Parathyroid adenoma (tissue), 2 donors: ENCODE data around the gene LDB1.

Source experiments
- H2AFZ ChIP-seq: fragments of 300-600 bp; sonication (generic); one replicate; pipeline ENCODE4 v1.7.0; 2017; ENCODE audit warnings: antibody characterized with exemption, mild to moderate bottlenecking
- H3K27ac ChIP-seq: fragments of 300-600 bp; sonication (generic); one replicate; pipeline ENCODE4 v1.7.0; 2017
- H3K27me3 ChIP-seq: fragments of 300-600 bp; sonication (generic); one replicate; pipeline ENCODE4 v1.7.0; 2017; ENCODE audit warnings: low read length; ENCODE audit not compliant: control insufficient read depth, insufficient read depth
- H3K36me3 ChIP-seq: fragments of 300-600 bp; sonication (generic); one replicate; pipeline ENCODE4 v1.7.0; 2017; ENCODE audit warnings: low read length; ENCODE audit not compliant: control insufficient read depth, insufficient read depth
- H3K4me1 ChIP-seq: fragments of 300-600 bp; sonication (generic); one replicate; pipeline ENCODE4 v1.7.0; 2017; ENCODE audit warnings: control low read depth
- H3K4me2 ChIP-seq: fragments of 300-600 bp; sonication (generic); one replicate; pipeline ENCODE4 v1.7.0; 2017; ENCODE audit warnings: low read length
- H3K4me3 ChIP-seq: fragments of 300-600 bp; sonication (generic); one replicate; pipeline ENCODE4 v1.7.0; 2017; ENCODE audit warnings: low read depth, low read length
- H3K79me2 ChIP-seq: fragments of 300-600 bp; sonication (generic); one replicate; pipeline ENCODE4 v1.7.0; 2017; ENCODE audit warnings: control low read depth
- H3K9ac ChIP-seq: fragments of 300-600 bp; sonication (generic); one replicate; pipeline ENCODE4 v1.7.0; 2017; ENCODE audit warnings: mild to moderate bottlenecking
- H3K9me3 ChIP-seq: fragments of 300-600 bp; sonication (generic); one replicate; pipeline ENCODE4 v1.7.0; 2017; ENCODE audit warnings: low read length; ENCODE audit not compliant: control insufficient read depth
- CTCF ChIP-seq: fragments of 300-600 bp; sonication (generic); IDR thresholded peaks from one replicate; pipeline ENCODE4 v1.7.0; 2017; ENCODE audit warnings: antibody characterized with exemption, mild to moderate bottlenecking
- donor health status: primary hyperparathyroidism.

The LDB1 gene

GRCh38 chr10:102059987-102060386, 60.2 kb downstream of the LDB1 start:
- TF ChIP-seq CTCF: no peak
- no peaks in the 10 kb centered on the region for H3K36me3 ChIP-seq

More at GRCh38 chr10:102059987-102060386, 60.2 kb downstream of the LDB1 start:
- Histone ChIP-seq H2AFZ (no peak overlapping the region), H3K27ac (no peak overlapping the region), H3K9ac (no peak overlapping the region), H3K79me2 (peaks cover under 1% of the 10 kb centered on the region), H3K27me3 (no peaks in the 10 kb centered on the region), H3K4me2 (no peak overlapping the region), H3K9me3 (no peaks in the 10 kb centered on the region), H3K4me3 (no peak overlapping the region), H3K4me1 (no peaks in the 10 kb centered on the region)
